ENCODE measurements around the gene SPATA19.

SPATA19 gene

DNA sequence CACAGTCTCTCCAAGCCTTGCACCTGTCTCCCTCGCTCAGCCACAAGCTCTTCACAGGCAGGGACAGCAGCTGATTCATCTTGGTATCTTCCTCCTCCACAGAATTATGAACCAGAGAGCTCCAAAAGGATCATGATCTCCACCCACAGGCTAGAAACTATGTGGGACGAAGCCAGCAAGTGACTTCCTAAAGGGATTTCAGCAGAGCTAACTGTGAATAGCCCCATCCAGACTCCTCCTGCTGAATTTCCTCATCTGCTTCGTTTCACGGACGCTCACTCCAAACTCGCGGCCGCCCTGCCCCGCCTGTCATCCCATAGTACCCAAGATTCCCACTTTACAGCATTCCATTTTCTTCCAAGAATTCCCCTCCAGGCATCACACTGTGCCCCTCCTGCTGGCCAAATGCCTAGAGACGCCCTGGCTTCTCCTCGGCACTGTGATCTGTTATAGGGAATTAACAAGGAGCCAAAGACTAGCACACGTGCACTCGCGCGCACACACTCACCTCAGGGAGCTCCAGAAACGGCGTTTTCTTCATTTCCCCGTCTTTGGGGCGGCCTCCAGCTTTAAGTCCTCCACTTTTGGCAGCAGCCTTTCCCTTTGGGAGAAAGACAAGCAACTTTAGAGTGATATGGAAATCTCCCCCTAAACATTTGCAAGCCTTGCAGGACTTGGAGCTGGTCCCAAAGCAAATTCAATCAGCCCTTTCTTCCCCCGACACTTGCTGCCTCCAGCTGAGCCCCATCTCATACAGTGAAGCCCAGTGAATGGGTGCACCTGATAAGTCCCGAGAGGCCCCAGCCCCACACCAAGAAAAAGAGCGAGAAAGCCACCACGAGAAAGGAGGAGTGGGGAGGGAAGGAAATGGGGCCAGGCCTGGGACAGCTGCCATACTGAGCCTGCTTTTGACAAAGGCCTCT, 35.5 kb downstream of the SPATA19 start:
- no peak overlapping the region for H2AFZ ChIP-seq (ENCODE audit: low read depth, low read length)
- no peak overlapping the region for H3K4ac ChIP-seq (ENCODE audit: low read depth in 1 of 2, low read length in 2 of 2)
- no peak overlapping the region for H2BK15ac ChIP-seq (ENCODE audit: low read depth, poor library complexity, severe bottlenecking)
- no peak overlapping the region for H3K18ac ChIP-seq (ENCODE audit: low read depth in 1 of 2, low read length in 2 of 2)
- H3K4me1 ChIP-seq (ENCODE audit: control insufficient read depth, insufficient read depth, low read depth, low read length), result no peaks in the 10 kb centered on the region
- no peak overlapping the region for H2BK12ac ChIP-seq (ENCODE audit: low read length in 2 of 2)
- 63% methylated on average over 23 of the region's 23 CpGs for WGBS
- H2AK5ac ChIP-seq (ENCODE audit: low read length, severe bottlenecking), result no peak overlapping the region
- no peaks in the 10 kb centered on the region for H3K36me3 ChIP-seq (ENCODE audit: control insufficient read depth in 1 of 2, insufficient read depth in 2 of 2, low read depth in 1 of 2, low read length in 2 of 2)
- no peak overlapping the region for H3K27ac ChIP-seq (ENCODE audit: low read length, poor library complexity, severe bottlenecking)
- H3K79me1 ChIP-seq (replicated peaks; ENCODE audit: low read length, poor library complexity, severe bottlenecking), result no peaks in the 10 kb centered on the region
- no peak overlapping the region for H4K8ac ChIP-seq (ENCODE audit: low read length)
- no peak overlapping the region for H2BK5ac ChIP-seq (ENCODE audit: low read depth, low read length, poor library complexity, severe bottlenecking)
- peaks cover 0 to 19% of the 10 kb centered on the region in 2 experiments for H3K27me3 ChIP-seq (ENCODE audit: control insufficient read depth in 1 of 2, insufficient read depth in 1 of 2, low read length in 2 of 2)
- no peak overlapping the region for H3K4me3 ChIP-seq (ENCODE audit: insufficient read depth in 1 of 2, low read depth in 1 of 2, low read length in 2 of 2)
- no peak overlapping the region for H3K4me2 ChIP-seq (ENCODE audit: low read length, poor library complexity, severe bottlenecking)
- H2BK120ac ChIP-seq (ENCODE audit: low read depth, low read length), result no peak overlapping the region
- no peak overlapping the region for H3K23ac ChIP-seq (ENCODE audit: low read length in 2 of 2)
- no peak overlapping the region for H3K9ac ChIP-seq (ENCODE audit: low read length)
- no peak overlapping the region for H3K14ac ChIP-seq (ENCODE audit: low read length in 2 of 2)
- H4K91ac ChIP-seq (ENCODE audit: low read length), result no peak overlapping the region
- no peak for DNase-seq
- no peaks in the 10 kb centered on the region for H3K9me3 ChIP-seq (ENCODE audit: control insufficient read depth, low read length)

DNA sequence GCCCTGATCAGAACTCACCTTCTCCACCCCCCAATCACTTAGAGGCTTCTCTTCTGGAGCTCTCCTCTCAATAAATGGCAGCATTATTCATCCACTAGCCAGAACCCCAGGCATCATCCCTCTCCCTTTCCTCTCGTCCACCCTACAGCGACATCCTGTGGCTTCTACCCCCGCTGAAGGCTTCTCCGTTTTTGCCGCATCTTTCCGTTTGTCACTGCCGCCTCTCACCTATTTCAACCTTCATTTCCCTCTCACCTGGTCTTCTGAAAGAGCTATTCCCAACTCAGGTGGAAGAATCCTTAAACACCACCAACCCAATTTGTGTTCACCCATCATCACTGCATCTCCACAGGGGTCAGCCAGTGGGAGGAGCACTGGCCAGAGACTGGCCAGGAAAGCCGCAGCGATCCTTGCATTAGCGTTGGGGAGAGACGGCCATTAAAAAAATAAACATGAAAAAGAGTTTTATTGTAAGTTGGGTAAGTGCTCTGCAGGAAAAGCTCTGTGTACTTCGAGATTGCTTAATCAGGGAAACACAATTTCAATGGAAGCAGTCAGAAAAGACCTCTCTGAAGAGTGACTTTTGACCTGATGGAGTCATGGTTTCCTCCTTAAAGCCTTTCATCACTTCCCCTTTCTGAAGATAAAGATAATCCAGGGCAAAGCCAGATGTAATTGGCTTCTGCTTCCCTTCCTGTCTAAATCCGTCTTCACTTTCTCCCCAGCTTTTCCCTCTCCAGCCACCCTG, 36.7 kb downstream of the SPATA19 start:
- Histone ChIP-seq H2AFZ (ENCODE audit: low read depth, low read length) (no peak overlapping the region), H3K27ac (ENCODE audit: low read length, poor library complexity, severe bottlenecking) (no peak overlapping the region), H3K9ac (ENCODE audit: low read length) (no peak overlapping the region), H3K4ac (ENCODE audit: low read depth in 1 of 2, low read length in 2 of 2) (no peak overlapping the region), H3K9me3 (ENCODE audit: control insufficient read depth, low read length) (no peaks in the 10 kb centered on the region), H4K91ac (ENCODE audit: low read length) (no peak overlapping the region), H2BK12ac (ENCODE audit: low read length in 2 of 2) (no peak overlapping the region), H3K14ac (ENCODE audit: low read length in 2 of 2) (no peak overlapping the region), H3K4me2 (ENCODE audit: low read length, poor library complexity, severe bottlenecking) (no peak overlapping the region), H4K8ac (ENCODE audit: low read length) (no peak overlapping the region), H3K18ac (ENCODE audit: low read depth in 1 of 2, low read length in 2 of 2) (no peak overlapping the region), H3K79me1 (replicated peaks; ENCODE audit: low read length, poor library complexity, severe bottlenecking) (no peaks in the 10 kb centered on the region), H3K4me1 (ENCODE audit: control insufficient read depth, insufficient read depth, low read depth, low read length) (no peaks in the 10 kb centered on the region), H2BK5ac (ENCODE audit: low read depth, low read length, poor library complexity, severe bottlenecking) (no peak overlapping the region), H2BK15ac (ENCODE audit: low read depth, poor library complexity, severe bottlenecking) (no peak overlapping the region), H3K36me3 (ENCODE audit: control insufficient read depth in 1 of 2, insufficient read depth in 2 of 2, low read depth in 1 of 2, low read length in 2 of 2) (no peaks in the 10 kb centered on the region), H2BK120ac (ENCODE audit: low read depth, low read length) (no peak overlapping the region), H3K4me3 (ENCODE audit: insufficient read depth in 1 of 2, low read depth in 1 of 2, low read length in 2 of 2) (no peak overlapping the region), H3K23ac (ENCODE audit: low read length in 2 of 2) (no peak overlapping the region), H3K27me3 (ENCODE audit: control insufficient read depth in 1 of 2, insufficient read depth in 1 of 2, low read length in 2 of 2) (peaks cover 0 to 19% of the 10 kb centered on the region in 2 experiments), H2AK5ac (ENCODE audit: low read length, severe bottlenecking) (no peak overlapping the region)
- DNase-seq, result no peak
- 63% methylated on average over 13 of the region's 13 CpGs for WGBS

DNA sequence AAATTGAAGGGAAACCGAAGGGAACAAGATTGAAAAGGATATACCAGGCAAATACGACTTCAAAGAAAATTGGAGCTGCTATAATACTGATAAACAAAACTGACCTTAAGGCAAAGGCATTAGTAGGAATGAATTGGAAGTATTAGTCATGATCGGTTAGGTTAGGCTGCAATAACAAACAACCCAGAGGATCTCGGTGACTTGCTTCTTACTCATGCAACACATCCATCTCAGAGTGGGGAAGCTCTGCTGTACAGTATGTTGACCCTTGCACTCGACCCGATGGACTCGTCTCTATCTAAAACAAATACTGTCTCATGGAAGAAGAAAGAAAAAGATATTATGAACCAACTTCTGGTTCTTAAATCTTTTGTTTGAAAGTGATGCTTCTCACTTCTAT, 42.3 kb downstream of the SPATA19 start:
- Histone ChIP-seq H3K9me3 (ENCODE audit: control insufficient read depth, low read length) (peaks cover 14% of the 10 kb centered on the region), H4K91ac (ENCODE audit: low read length) (no peak overlapping the region), H3K79me1 (replicated peaks; ENCODE audit: low read length, poor library complexity, severe bottlenecking) (no peaks in the 10 kb centered on the region)

DNA sequence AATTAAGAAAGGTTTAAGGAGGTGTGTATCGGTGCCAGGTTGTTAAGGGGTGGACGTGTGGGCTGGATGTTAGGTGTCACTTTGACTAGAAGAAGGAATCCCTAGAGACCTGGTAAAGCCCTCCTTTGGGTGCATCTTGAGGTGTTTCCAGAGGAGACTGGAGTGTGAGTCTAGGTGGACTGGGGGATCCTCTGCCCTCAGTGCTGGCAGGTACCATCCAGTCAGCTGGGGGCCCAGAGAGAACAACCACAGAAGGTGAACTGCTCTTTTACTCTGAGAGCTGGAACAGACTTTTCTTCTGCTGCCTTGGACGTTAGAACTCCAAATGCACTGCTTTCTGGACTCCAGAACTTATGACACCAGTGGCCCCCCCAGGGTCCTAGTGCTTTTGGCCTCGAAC, 44.0 kb downstream of the SPATA19 start:
- Histone ChIP-seq H3K14ac (ENCODE audit: low read length in 2 of 2) (no peak overlapping the region), H3K4me2 (ENCODE audit: low read length, poor library complexity, severe bottlenecking) (no peak overlapping the region), H3K4me1 (ENCODE audit: control insufficient read depth, insufficient read depth, low read depth, low read length) (no peaks in the 10 kb centered on the region), H3K4me3 (ENCODE audit: insufficient read depth in 1 of 2, low read depth in 1 of 2, low read length in 2 of 2) (no peak overlapping the region), H3K4ac (ENCODE audit: low read depth in 1 of 2, low read length in 2 of 2) (no peak overlapping the region), H3K9ac (ENCODE audit: low read length) (no peak overlapping the region), H4K91ac (ENCODE audit: low read length) (no peak overlapping the region), H2AK5ac (ENCODE audit: low read length, severe bottlenecking) (no peak overlapping the region), H2AFZ (ENCODE audit: low read depth, low read length) (no peak overlapping the region), H3K27ac (ENCODE audit: low read length, poor library complexity, severe bottlenecking) (no peak overlapping the region), H2BK5ac (ENCODE audit: low read depth, low read length, poor library complexity, severe bottlenecking) (no peak overlapping the region), H2BK15ac (ENCODE audit: low read depth, poor library complexity, severe bottlenecking) (no peak overlapping the region), H3K23ac (ENCODE audit: low read length in 2 of 2) (no peak overlapping the region), H2BK120ac (ENCODE audit: low read depth, low read length) (no peak overlapping the region), H3K9me3 (ENCODE audit: control insufficient read depth, low read length) (peaks cover 16% of the 10 kb centered on the region), H3K79me1 (replicated peaks; ENCODE audit: low read length, poor library complexity, severe bottlenecking) (no peaks in the 10 kb centered on the region), H4K8ac (ENCODE audit: low read length) (no peak overlapping the region), H3K36me3 (ENCODE audit: control insufficient read depth in 1 of 2, insufficient read depth in 2 of 2, low read depth in 1 of 2, low read length in 2 of 2) (no peaks in the 10 kb centered on the region), H3K18ac (ENCODE audit: low read depth in 1 of 2, low read length in 2 of 2) (no peak overlapping the region), H3K27me3 (ENCODE audit: control insufficient read depth in 1 of 2, insufficient read depth in 1 of 2, low read length in 2 of 2) (no peaks in the 10 kb centered on the region), H2BK12ac (ENCODE audit: low read length in 2 of 2) (no peak overlapping the region)
- WGBS, result 63% methylated on average over 4 of the region's 4 CpGs
- no peak for DNase-seq

More for the DNA sequence above, 42.3 kb downstream of the SPATA19 start:
- no peak overlapping the region for H3K23ac ChIP-seq (ENCODE audit: low read length in 2 of 2)
- no peaks in the 10 kb centered on the region for H3K36me3 ChIP-seq (ENCODE audit: control insufficient read depth in 1 of 2, insufficient read depth in 2 of 2, low read depth in 1 of 2, low read length in 2 of 2)
- no peaks in the 10 kb centered on the region for H3K27me3 ChIP-seq (ENCODE audit: control insufficient read depth in 1 of 2, insufficient read depth in 1 of 2, low read length in 2 of 2)
- H3K18ac ChIP-seq (ENCODE audit: low read depth in 1 of 2, low read length in 2 of 2), result no peak overlapping the region
- H2BK12ac ChIP-seq (ENCODE audit: low read length in 2 of 2), result no peak overlapping the region
- DNase-seq, result no peak
- H3K27ac ChIP-seq (ENCODE audit: low read length, poor library complexity, severe bottlenecking), result no peak overlapping the region
- H3K14ac ChIP-seq (ENCODE audit: low read length in 2 of 2), result no peak overlapping the region
- H3K4ac ChIP-seq (ENCODE audit: low read depth in 1 of 2, low read length in 2 of 2), result no peak overlapping the region
- no peak overlapping the region for H2BK15ac ChIP-seq (ENCODE audit: low read depth, poor library complexity, severe bottlenecking)
- no peak overlapping the region for H2BK120ac ChIP-seq (ENCODE audit: low read depth, low read length)
- no peak overlapping the region for H2AFZ ChIP-seq (ENCODE audit: low read depth, low read length)
- H3K4me1 ChIP-seq (ENCODE audit: control insufficient read depth, insufficient read depth, low read depth, low read length), result no peaks in the 10 kb centered on the region
- H2AK5ac ChIP-seq (ENCODE audit: low read length, severe bottlenecking), result no peak overlapping the region
- no peak overlapping the region for H4K8ac ChIP-seq (ENCODE audit: low read length)
- no peak overlapping the region for H3K9ac ChIP-seq (ENCODE audit: low read length)
- no peak overlapping the region for H3K4me2 ChIP-seq (ENCODE audit: low read length, poor library complexity, severe bottlenecking)
- WGBS, result 57% methylated on average over 4 of the region's 7 CpGs
- H2BK5ac ChIP-seq (ENCODE audit: low read depth, low read length, poor library complexity, severe bottlenecking), result no peak overlapping the region
- no peak overlapping the region for H3K4me3 ChIP-seq (ENCODE audit: insufficient read depth in 1 of 2, low read depth in 1 of 2, low read length in 2 of 2)

All from mesenchymal stem cell (in vitro differentiated cells and primary cell).